ENCODE results near the gene ROR1. TPM values are rescaled to one million over a fixed set of nuclear protein-coding genes. Genes with fewer than 3 reads are reported as not detected.

Gene ROR1
- polyA plus RNA-seq, 1 of the 3 experiments (the other 2 are of a cell fraction) = 4.0 TPM

GRCh38 chr1:63847308-63847910 is 73.6 kb downstream of the ROR1 start:
- no peak overlapping the region for H2AFZ ChIP-seq (ENCODE audit: low read depth)
- TF ChIP-seq CHD2 (IDR thresholded peaks at IDR 0.05; ENCODE audit: low read length, partially characterized antibody) (no peak), TCF12 (IDR thresholded peaks at IDR 0.05) (no peak), TEAD4 (IDR thresholded peaks at IDR 0.05; ENCODE audit: borderline replicate concordance, insufficient read depth) (no peak), ZBTB33 (IDR thresholded peaks at IDR 0.05; ENCODE audit: borderline replicate concordance, low read depth) (no peak), MAX (IDR thresholded peaks at IDR 0.05; ENCODE audit: low read depth) (no peak)
- CTCF ChIA-PET = interaction anchor here (0.7 kb wide), 1 partner anchor 60 kb away, joined by 3 read pairs; no protein-coding TSS in a partner anchor

GRCh38 chr1:63848733-63849132 is 74.9 kb downstream of the ROR1 start:
- H3K27ac ChIP-seq (ENCODE audit: low read depth in 2 of 2, low read length in 1 of 2) = no peak overlapping the region
- no peak overlapping the region for H3K4me2 ChIP-seq
- no peaks in the 10 kb centered on the region for H3K27me3 ChIP-seq (ENCODE audit: insufficient read depth)
- H3K9me2 ChIP-seq = no peaks in the 10 kb centered on the region
- no peaks in the 10 kb centered on the region for H3K9me3 ChIP-seq
- 64% methylated on average over 4 of the region's 4 CpGs for WGBS (ENCODE audit: low lambda C conversion rate)
- CTCF ChIA-PET = interaction anchor here (1.4 kb wide), 1 partner anchor 9 kb away, joined by 3 read pairs; no protein-coding TSS in a partner anchor
- no peak overlapping the region for H3K9ac ChIP-seq
- no peaks in the 10 kb centered on the region for H4K20me1 ChIP-seq (ENCODE audit: insufficient read depth)
- no peaks in the 10 kb centered on the region for H3K79me2 ChIP-seq (ENCODE audit: insufficient read depth)
- POLR2A ChIA-PET = no interaction called here
- no peak for DNase-seq
- H3F3A ChIP-seq (replicated peaks; ENCODE audit: insufficient read depth) = no peaks in the 10 kb centered on the region
- no peak overlapping the region for H2AFZ ChIP-seq (ENCODE audit: low read depth)
- H3K4me1 ChIP-seq (ENCODE audit: control insufficient read depth in 1 of 2, insufficient read depth in 2 of 2, low read depth in 1 of 2, low read length in 1 of 2) = peaks cover 0 to 14% of the 10 kb centered on the region in 2 experiments; a peak in 2 of 4 replicates
- no peak overlapping the region for H3K4me3 ChIP-seq (ENCODE audit: low read depth in 2 of 2, low read length in 1 of 2)
- H3K36me3 ChIP-seq (replicated peaks in 1 of 2; ENCODE audit: control insufficient read depth in 1 of 2, insufficient read depth in 2 of 2, low read length in 1 of 2) = no peaks in the 10 kb centered on the region
- TF ChIP-seq CTCF (IDR thresholded peaks at IDR 0.05) (no peak), ELF1 (IDR thresholded peaks at IDR 0.05) (no peak), CHD2 (IDR thresholded peaks at IDR 0.05; ENCODE audit: low read length, partially characterized antibody) (no peak), MAX (IDR thresholded peaks at IDR 0.05; ENCODE audit: low read depth) (no peak), FOSL2 (IDR thresholded peaks at IDR 0.05; ENCODE audit: borderline replicate concordance, low read depth) (no peak), TAF1 (IDR thresholded peaks at IDR 0.05; ENCODE audit: borderline replicate concordance, low read depth, low read length) (no peak), FOXM1 (IDR thresholded peaks at IDR 0.05; ENCODE audit: low read depth) (no peak), REST (IDR thresholded peaks at IDR 0.05; ENCODE audit: low read depth, low read length) (no peak), EP300 (IDR thresholded peaks at IDR 0.05; ENCODE audit: borderline replicate concordance in 1 of 2, low read depth in 1 of 2, low read length in 1 of 2) (no peak), FOXJ3 (CRISPR knock-in tag; IDR thresholded peaks at IDR 0.05) (no peak), RAD21 (IDR thresholded peaks at IDR 0.05; ENCODE audit: low read length) (no peak), RCOR1 (IDR thresholded peaks at IDR 0.05; ENCODE audit: low read length) (no peak), JUND (IDR thresholded peaks at IDR 0.05) (no peak), MEF2A (IDR thresholded peaks at IDR 0.05; ENCODE audit: borderline replicate concordance, low read depth) (no peak), USF2 (IDR thresholded peaks at IDR 0.05; ENCODE audit: borderline replicate concordance, low read depth, low read length) (no peak)

More at GRCh38 chr1:63847308-63847910, 73.6 kb downstream of the ROR1 start:
- H3K9ac ChIP-seq = no peak overlapping the region
- no peaks in the 10 kb centered on the region for H3K79me2 ChIP-seq (ENCODE audit: insufficient read depth)
- peak overlapping the region in 1 of 2 experiments; percentile 67; a peak in 2 of 4 replicates for H3K27ac ChIP-seq (ENCODE audit: low read depth in 2 of 2, low read length in 1 of 2)
- H3K4me3 ChIP-seq (ENCODE audit: low read depth in 2 of 2, low read length in 1 of 2) = no peak overlapping the region
- H3F3A ChIP-seq (replicated peaks; ENCODE audit: insufficient read depth) = no peaks in the 10 kb centered on the region
- no peak for DNase-seq
- H3K9me3 ChIP-seq = no peaks in the 10 kb centered on the region
- no peak overlapping the region for H3K4me2 ChIP-seq
- H4K20me1 ChIP-seq (ENCODE audit: insufficient read depth) = no peaks in the 10 kb centered on the region
- 96% methylated on average over 9 of the region's 9 CpGs for WGBS (ENCODE audit: low lambda C conversion rate)
- peaks cover 0 to 18% of the 10 kb centered on the region in 2 experiments; a peak in 2 of 4 replicates for H3K4me1 ChIP-seq (ENCODE audit: control insufficient read depth in 1 of 2, insufficient read depth in 2 of 2, low read depth in 1 of 2, low read length in 1 of 2)
- no peaks in the 10 kb centered on the region for H3K36me3 ChIP-seq (replicated peaks in 1 of 2; ENCODE audit: control insufficient read depth in 1 of 2, insufficient read depth in 2 of 2, low read length in 1 of 2)
- H3K9me2 ChIP-seq = no peaks in the 10 kb centered on the region
- H3K27me3 ChIP-seq (ENCODE audit: insufficient read depth) = no peaks in the 10 kb centered on the region
- POLR2A ChIA-PET = no interaction called here
